Activated CD4-positive, alpha-beta T cell treated with anti-CD3 and anti-CD28 coated beads, Interleukin-2, Interleukin-6, amounts not matched to agents 100 ng/mL and 50 ng/mL, durations not matched to agents 16 hours and 8 hours (primary cell): ENCODE measurements around the gene LRRC7.
"Not testable (repeated sequence)": the region's sequence is repeated elsewhere in the genome, so short reads cannot be mapped to it uniquely, and the experiment has no call there.

Source experiments
- DNase-seq: peaks from one replicate; pipeline ENCODE4 v3.0.0-alpha.2; 2020

Gene LRRC7

DNA sequence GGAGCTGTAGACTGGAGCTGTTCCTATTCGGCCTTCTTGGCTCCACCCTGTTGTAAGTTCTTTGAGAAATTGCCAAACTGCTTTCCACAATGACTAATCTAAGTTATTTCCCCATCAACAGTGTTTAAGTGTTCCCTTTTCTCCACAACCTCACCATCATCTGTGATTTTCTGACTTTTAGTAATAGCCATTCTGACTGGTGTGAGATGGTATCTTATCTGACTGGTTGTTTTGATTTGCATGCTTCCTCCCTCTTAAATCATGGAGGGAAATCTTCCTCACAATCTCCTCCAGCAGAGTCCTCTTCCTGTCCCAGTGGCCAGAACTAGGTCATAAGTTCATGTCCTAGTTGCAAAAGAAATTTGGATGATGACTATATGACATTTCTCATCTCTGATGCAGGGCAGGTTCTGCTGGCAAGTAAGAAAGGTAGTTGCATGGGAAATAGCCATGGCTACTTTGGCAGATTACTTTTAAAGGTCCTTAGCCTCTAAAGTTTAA, 343.6 kb downstream of the LRRC7 start:
- no peak for DNase-seq

DNA sequence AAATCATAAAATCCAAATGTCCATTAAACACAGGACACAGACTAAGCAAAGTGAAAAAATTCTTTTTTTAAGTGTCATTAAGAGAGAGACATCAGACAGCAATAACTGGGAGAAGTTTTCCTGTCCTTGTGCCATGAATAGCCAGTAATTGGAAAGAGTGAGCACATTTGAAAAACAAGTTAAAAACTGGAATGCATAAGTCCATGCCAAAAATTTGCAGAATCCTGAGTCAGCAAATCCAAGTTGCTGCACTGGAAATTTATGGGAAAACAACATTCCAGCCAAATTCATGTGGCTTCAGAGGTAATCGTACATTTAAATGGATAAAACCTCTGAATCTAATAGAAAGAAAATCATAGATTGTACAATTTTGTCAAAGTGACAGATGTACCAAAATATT, 346.3 kb downstream of the LRRC7 start:
- DNase-seq = no peak

DNA sequence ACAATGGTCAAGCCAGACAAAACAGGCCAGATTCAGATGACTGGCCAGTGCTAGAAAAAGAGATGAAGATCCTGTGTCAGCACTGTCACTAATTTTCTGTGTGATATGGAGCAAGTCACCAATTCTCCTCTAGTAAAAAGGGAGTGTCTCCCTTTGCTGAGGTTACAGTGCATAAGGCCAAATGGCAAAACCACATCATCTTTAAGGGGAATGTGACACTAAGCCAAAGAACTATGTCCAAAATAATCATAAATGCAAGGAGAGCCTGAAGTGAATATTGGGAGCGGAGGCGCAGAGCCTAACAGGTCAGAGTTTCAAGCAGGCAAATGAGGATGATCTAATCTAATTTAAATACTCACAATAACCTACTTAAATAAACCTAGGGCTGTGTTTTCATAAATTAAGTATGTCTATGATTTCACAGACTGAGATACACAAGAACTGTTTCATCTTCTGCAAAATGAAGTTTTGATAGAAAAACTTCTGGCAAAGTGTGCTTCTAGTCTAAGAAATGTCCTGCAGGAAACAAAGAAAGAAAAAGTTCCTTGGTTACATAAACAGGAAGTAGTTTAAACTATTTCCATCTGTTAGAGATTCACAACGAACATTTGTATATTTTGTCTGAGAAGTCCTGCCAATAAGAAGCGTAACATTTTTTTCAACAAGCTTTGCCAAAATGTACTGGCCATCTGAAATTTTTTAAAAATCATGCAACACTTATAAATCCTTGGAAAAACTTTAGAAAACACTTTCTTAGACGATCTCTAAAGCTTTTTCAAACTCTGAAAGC, 347.4 kb downstream of the LRRC7 start:
- no peak for DNase-seq

DNA sequence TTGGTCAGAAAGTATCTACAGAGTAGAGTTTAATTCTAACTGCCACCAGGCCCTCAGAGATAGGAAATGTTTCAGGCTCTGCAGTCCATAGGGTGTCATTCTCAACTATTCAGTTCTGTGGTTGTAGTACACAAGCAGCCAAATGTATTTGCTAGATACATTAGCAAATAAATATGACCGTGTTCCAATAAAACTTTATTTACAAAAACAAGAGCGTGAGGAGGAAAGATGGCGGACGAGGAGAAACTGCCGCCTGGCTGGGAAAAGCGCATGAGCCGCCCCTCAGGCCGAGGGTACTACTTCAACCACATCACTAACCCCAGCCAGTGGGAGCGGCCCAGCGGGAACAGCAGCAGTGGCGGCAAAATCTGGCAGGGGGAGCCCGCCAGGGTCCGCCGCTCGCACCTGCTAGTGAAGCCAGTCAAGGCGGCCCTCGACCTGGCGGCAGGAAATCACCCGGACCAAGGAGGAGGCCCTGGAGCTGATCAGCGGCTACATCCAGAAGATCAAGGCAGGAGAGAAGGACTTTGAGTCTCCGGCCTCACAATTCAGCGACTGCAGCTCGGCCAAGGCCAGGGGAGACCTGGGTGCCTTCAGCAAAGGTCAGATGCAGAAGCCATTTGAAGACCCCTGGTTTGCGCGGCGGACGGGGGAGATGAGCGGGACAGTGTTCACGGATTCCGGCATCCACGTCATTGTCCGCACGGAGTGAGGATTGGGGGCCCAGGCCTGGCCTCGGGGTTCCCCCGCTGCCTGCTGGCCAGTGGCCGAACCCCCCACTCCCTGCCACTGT, 351.6 kb downstream of the LRRC7 start:
- no peak for DNase-seq

DNA sequence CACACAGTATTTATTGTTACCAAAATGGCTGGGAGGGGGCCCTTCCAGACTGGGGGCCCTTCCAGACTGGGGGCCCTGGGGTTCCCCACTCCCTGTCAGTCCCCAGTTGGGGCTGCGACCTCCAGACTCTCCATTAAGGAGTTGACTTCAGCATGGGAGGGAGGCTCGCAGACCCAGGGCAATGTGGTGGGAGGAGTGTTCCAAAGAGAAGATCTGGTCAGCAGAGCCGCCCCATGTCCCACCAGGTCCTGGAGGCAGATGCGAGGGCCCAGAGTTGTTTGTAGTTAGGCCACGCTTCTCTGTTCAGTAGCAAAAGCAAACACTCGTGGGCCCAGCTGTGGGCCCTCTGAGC, 352.2 kb downstream of the LRRC7 start:
- DNase-seq = no peak

DNA sequence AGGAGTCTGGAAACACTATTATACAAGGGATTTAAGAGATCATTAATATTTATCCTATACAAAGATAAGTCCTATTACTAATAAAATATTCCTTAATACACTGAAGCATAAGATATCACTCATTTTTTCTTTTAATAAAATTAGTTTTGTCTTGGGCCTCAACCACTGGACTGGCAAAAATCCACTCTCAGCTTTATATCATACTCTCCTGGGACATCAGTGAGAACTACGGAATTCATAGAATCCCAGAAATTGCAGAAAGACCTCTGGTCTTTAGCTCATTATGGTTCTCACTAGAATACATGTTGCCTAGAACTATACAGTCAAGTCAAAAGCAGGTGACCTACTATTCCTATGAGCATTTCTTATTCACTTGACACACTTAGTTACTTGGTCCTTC, 352.7 kb downstream of the LRRC7 start:
- DNase-seq = no peak

DNA sequence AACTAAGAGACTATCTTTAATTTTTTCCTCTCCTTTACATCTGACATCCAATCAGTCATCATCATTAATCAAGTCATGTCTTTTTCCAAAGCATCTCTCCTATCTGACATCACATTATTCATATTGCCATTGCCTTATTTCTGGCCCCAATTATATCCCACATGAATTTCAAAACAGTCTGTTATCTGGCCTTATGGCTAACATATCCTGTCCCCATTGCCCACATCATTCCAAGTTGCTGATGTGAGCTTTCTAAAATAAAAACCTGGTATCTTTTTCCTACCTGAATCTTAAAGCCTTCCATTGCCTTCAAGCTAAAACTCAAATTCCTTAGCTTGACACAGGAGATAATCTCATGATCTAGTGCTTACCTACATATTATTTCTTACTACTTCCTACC, 353.8 kb downstream of the LRRC7 start:
- no peak for DNase-seq

DNA sequence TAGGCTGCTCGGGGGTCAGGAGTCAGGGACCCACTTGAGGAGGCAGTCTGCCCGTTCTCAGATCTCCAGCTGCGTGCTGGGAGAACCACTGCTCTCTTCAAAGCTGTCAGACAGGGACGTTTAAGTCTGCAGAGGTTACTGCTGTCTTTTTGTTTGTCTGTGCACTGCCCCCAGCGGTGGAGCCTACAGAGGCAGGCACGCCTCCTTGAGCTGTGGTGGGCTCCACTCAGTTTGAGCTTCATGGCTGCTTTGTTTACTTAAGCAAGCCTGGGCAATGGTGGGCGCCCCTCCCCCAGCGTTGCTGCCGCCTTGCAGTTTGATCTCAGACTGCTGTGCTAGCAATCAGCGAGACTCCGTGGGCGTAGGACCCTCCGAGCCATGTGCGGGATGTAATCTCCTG, 360.5 kb downstream of the LRRC7 start:
- DNase-seq = not testable (repeated sequence)

DNA sequence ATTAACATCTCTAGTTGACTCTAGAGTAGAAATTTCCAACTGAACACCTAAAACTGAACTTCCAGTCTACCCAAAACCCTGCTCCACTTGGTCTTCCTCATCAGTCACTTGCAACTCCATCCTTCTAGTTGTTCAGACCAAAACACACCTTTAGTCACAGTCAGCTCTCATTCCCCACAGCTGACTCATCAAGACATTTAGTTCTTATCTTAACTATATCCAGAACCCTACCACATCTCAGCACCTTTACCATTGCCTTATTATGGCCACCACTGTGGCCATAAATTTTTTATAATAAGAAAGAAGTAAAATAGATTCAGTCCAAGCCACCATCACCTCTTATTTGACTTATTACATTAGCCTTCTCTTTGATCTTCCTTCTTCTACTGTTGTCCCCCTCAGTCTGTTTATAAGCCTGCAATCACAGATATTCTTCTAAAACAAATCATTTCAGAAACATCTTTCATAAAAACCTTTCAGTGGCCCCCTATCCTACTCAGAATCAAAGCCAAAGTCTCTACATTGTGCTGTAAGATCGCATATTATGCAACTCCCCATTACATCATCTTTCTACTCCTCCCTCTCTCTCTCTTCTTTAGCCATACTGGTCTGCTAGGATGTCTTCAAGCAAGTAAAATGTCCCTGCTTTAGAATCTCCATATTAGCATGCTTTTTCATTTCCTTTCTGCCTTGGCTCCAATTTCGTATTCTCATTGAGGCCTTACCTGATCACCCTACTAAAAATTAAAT, 361.8 kb downstream of the LRRC7 start:
- DNase-seq = no peak

DNA sequence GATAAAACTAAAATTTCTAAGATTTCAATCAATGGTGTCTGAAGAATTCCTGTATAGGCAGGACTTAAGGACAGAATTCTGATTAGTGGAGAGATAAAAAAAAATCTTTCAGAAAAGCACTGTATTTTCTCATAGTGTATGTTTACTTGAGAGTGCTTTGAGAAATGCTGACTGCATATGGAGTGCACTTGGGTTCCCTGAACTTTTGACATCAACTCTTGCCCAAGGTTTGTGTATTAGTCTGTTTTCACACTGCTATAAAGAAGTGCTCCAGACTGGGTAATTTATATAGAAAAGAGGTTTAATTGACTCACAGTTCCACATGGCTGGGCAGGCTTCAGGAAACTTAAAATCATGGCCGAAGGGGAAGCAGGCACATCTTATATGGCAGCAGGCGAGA, 362.7 kb downstream of the LRRC7 start:
- DNase-seq = no peak

DNA sequence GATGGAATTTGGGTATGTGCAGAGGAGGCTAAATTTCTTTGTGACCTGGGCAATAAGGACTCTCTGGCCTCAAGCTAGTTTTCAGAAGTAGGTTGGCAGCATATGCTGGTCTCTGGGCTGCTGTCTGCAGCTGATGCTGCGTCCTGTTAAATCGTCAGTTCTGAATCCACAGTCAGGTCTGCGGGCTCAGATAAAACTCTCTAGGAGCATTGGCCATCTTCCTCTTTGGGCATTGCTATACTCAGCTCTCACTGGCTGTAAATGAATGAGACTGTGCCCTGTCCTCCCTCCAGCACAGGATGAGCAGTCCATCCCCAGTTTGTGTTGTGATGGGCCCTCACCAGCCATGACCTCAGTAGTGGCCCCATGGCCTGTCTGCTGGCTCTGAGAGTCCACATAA, 365.0 kb downstream of the LRRC7 start:
- no peak for DNase-seq

DNA sequence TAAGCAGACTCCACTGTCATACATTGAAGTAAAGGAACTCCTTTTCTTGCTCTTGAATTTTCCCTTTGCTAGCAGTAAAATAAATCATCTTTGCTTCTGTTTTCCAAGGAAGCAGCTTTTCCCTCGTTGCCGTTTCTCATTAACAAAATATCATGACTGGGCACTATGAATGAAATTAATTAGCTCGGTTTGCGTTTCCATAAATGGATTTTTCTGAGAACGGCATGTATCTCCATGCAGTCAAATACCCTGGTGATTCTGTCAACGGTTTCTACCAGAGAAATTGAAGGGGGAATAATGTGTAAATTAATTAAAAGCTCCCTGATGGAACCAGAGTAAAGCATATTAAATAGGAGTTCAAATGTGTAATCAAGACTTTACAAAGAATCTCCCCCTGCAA, 372.5 kb downstream of the LRRC7 start:
- no peak for DNase-seq

DNA sequence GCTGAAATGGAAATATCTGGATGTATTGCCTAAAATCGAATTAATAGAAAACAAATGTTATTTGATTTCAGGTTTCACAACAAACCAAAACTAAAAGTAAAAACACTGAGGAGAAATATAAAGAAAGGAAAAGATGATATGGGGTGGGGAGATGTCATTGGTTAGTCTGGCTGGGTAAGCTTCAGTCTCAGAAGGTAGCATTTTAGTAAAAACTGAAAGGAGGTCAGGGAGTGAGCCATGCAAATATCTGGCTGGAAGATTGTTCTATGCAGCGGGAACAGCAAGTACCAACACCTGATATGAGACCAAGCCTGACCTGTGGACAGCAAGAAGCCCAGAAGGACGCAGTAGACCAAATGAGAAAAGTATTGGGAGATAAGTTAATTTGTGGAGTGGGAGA, 373.1 kb downstream of the LRRC7 start:
- DNase-seq = no peak

DNA sequence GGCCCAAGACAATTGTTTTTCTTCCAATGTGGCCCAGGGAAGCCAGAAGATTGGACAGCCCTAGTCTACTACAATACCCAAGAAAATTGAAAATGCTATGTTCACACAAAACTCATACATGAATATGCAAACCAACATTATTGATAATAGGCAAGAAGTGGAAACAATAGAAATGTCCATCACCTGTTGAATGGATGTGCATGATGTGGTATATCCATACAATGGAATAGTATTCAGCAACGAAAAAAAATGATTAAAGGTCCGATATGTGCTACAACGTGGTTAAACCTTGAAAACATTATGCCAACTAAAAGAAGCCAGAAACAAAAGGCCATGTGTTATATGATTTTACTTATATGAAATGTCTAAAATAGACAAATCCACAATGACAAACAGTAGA, 375.3 kb downstream of the LRRC7 start:
- no peak for DNase-seq

DNA sequence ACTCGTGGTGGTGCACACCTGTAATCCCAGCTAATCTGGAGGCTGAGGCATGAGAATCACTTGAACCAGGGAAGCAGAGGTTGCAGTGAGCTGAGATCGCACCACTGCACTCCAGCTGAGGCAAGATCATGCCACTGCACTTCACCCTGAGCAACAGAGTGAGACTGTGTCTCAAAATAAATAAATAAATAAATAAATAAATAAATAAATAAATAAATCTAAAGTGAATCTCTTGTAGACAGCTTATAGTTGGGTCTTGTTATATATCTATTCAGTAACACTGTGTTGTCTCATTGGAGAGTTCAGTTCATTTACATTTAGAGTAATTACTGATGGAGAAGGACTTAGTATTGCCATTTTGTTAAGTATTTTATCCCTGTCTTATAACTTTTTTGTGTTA, 379.2 kb downstream of the LRRC7 start:
- no peak for DNase-seq

DNA sequence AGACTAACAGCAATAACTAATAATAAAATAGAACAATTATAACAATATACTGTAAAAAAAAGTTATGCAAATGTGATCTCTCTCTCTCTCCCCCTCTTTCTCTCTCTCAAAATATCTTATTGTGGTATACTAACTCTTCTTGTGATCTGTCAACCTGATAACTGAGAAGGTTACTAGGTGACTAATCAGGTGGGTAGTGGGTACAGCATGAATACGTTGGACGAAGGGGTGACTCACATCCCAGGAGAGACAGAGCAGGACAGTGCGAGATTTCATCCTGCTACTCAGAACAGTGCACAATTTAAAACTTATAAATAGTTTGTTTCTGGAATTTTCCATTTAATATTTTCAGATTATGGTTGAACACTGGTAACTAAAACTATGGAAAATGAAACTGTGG, 380.1 kb downstream of the LRRC7 start:
- DNase-seq = no peak

DNA sequence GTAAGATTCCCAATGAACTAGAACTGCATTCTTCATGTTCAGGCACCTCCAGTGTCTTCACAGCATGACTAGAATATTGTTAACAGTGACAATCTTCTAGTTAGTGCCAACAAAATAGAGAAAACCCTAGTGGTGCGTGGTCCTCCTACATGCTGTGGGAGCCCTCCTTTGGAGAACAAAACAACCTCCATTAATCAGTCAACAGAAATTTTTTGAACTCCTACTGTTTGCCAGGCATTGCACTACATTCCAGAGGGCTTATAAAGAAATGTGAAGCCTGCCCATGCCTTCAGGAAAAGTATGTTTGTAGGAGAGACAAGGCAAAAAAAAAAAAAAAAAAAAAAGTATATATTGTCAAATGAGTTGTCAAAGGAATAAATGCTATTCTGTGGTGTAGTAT, 385.0 kb downstream of the LRRC7 start:
- DNase-seq = no peak

DNA sequence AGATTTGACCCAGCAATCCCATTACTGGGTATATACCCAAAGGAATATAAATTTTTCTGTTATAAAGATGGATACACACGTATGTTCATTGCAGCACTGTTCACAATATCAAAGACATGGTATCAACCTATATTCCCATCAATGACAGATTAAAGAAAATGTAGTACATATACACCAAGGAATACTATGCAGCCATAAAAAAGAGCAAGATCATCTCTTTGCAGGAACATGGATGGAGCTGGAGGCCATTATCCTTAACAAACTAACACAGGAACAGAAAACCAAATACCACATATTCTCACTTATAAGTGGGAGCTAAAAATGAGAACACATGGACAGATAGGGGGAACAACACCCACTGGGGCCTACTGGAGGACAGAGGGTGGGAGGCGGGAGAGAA, 394.7 kb downstream of the LRRC7 start:
- DNase-seq = not testable (repeated sequence)

DNA sequence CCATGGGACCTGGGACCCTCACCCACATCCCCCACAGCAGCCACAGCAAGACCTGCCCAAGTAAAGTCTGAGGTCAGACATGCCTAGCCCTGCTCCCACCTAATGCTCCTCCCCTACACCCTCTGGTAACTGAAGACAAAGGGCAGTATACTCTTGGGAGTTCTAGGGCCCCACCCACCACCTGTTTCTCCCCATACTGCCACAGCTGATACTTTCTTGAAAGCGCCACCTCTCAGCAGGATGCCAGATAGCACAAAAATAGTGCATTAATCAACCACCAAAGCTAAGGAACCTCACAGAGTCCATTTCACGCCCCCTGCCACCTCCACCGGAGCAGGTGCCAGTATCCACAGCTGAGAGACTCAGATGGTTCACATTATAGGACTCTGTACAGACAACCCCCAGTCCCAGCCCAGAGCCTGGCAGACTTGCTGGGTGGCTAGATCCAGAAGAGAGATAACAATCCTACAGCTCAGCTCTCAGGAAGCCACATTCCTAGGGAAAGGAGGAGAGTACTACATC, 399.6 kb downstream of the LRRC7 start:
- DNase-seq = no peak

DNA sequence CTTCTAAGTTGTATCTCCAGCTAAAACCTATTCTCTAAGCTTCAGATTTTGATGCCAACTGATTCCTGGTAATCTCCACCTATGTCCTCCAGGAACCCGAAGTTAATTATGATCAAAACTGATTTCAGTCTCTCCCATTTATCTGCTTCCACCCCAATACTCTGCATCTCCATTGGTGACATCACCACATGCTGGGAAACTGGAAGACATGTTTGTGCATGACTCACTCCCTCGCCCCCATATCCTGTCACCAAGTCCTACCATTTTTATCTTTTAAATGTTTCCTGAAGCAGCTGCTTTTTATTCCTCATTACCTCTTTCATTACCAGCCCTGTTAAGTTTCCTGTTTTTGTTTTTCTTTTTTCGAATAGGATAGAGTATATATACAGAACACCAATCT, 409.2 kb downstream of the LRRC7 start:
- no peak for DNase-seq

DNA sequence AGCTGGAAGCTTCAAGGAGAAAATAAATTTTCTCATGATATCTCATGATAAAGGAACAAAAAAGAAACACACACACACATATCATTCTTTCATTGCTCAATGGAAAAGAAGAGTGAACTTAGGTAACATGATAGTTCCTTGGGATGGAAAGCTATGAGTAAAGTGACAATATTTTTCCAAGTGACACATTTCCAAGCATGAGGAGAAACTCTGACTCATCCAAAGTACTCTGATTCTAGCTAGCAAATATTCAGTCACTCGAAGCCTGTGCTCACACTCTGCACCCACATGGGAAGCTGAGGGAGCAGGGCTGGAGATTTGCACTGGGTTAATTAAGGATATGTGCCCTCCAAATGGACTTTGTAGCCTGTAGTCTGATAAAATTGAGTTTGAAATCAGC, 415.3 kb downstream of the LRRC7 start:
- no peak for DNase-seq

DNA sequence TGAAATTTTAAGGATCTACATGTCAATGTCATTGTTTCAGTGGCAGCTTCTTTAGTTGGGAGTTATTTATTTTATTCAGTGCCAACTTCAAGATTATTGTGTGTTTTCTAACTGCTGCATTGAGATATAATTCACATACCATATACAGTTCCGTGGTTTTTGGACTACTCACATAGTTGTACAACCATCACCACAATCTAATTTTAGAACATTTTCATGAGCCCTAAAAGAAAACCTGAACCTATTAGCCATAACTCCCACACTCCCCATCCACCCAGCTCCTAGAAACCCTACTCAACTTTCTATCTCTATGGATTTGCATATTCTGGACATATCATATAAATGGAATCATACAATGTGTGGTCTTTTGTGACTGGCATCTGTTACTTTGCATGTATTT, 417.7 kb downstream of the LRRC7 start:
- DNase-seq = no peak

DNA sequence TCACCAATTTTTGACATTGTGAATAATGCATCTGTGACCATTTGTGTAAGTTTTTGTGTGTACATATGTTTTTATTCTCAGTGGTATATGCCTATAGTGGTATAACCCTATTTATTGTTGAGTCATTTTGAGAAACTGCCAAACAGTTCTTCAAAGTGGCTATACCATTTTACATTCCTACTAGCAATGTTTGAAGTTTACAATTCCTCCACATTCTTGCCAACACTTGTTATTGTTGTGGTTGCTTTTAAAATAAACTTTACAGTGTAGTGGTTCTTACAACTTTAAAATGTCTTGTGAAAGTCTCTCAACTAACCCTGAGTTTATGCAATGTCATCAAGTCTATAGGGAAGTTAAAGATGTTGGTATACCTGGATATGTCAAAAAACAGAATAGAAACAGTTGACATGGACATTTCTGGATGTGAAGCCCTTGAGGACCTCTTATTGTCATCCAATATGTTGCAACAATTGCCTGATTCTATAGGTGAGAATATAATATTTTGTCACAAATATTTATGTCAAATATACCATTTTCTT, 418.2 kb downstream of the LRRC7 start:
- no peak for DNase-seq
